GM21619 (cell line): ENCODE data around the gene KNG1.

Source experiments
- ATAC-seq: cut with Tn5 transposase; IDR thresholded peaks from one replicate; pipeline ENCODE4 v1.9.1; 2021; ENCODE audit not compliant: unreplicated experiment

The KNG1 gene

DNA sequence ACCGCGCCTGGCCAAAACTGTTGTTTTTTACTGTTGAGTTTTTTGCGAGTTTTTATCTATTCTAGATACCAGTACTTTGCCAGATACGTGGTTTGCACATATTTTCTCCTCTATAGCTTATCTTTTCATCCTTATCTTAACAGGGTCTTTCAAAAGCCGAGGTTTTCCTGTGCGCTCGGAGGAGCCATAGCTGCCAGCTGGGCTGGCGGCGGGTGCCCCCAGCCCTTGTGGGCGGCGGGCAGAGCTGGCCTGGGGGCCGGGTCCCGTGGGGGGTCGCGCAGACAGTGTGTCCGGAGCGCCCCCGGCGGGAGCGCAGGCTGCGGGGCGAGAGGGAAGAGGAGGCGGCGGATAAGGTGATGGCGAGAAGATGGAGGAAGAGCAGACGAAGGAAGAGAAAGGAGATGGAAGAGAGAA lies 55.1 kb downstream of the KNG1 start:
- peak; percentile 28 for ATAC-seq

DNA sequence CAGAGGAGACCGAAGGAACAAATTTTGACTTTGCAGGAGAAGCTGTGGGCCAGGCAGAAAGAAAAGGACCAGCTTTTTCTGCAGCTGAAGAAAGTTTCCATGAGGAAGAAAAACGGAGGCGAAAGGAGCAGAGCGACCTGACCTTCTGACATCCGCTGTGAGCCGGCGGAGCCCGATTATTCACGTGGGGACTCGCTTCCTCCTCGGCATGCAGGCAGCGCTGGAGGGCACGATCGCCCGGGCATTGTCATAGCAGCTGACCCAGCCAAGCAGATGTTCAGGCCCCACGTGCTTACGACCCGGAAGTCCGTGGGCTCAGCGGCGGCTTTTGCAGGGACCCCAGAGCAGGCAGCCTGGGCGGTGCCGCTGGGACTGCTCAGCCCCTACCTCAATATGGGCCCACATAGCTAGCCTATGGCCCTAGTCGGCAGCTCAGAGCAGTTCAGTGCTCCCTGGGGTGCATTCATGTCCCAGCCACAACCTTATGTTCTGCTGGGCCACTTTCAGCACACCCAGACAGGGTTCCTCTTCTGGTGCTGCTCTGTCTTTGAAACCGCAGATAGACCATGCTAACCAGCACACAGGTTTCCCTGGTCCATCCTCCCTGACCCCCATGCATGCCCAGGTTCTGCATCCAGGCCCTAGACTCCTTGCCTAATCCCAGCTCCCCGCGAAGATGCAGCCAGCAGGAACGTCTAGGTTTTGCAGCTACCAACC lies 55.7 kb downstream of the KNG1 start:
- peak; percentile 93 for ATAC-seq

DNA sequence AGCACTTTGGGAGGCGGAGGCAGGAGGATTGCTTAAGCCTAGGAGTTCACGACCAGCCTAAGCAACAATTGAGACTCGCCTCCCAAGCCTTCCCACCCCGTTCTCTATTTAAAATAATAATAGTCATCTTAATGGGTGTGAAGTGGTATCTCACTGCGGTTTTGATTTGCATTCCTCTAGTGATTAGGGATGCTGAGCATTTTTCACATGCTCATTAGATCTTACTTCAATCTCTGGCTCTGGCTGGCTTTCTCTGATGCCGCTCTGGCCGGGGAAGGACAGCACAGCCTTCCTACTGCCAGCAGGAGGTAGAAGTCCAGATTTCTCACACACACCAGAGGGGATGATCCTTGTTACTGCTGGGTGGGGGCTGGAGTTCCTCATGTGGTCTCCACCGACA lies 58.8 kb downstream of the KNG1 start:
- ATAC-seq: no peak

DNA sequence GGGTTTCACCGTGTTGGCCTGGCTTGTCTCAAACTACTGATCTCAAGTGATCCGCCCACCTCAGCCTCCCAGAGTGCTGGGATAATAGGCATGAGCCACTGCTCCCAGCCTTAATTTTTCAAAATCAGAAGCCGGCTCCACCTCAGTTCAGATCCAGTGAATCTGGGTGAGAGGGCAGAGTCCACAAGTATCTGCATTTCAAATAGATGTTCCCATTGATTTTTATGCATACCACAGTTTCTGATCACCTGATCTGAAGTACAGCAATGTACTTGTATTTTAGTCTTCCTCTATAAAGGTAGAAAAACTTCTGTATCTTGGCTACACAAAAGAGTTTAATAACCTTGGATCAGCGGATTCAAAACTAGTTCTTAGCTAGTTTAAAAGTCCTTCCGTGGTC lies 62.0 kb downstream of the KNG1 start:
- no peak for ATAC-seq

DNA sequence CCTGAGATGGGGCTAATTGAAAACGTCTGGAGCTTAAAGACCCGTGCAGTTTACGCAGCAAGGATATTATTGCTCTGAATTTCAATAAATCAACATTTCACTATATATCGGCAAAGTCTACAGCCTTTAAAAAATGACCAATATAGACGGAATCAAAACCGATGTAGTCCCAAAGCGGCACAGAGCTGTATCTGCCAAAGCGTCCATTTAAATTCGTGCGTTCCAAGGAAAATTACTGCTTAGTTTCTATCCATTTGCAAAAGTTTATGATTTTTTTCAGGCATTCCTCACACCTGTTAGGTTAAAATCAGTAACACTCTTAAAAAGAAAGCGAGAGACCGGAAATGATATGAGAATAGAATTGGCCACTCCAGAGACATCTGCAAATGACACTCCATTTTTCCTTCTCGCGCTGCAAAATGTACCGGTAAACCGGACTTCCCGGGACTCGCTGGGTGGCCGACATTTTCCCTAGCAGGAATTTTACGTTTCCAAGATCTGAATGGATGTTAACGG lies 65.4 kb downstream of the KNG1 start:
- peak; percentile 22 for ATAC-seq

DNA sequence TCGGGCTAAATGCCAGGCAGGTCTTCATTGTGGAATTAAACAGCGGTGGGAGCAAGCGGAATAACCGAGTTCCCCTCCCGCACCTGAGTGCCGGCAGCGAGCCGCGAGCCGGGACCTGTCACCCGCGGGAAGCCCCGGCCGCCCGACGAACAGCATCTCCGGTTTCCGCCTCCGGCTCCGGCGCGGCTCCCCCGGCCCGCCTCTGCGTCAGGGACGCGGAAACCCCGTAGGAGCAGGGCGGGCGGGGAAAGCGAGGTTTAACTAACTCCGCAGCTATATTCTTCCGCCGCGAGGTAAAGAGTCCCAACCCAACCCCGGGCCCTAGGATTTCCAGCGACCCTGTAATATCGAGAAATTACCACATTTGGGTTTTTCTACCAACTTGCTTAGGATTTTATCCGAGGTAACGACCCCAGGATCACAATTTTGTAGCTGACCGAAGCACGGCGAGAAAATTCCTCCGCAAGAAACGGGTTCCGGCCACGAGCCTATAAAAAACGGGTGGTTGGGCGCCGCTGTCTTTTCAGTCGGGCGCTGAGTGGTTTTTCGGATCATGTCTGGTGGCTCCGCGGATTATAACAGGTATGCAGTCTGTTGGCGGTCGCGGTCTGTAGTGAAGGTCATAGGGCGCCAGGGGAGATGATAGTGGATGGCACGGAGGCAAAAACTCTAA lies 66.0 kb downstream of the KNG1 start, which contains the start of gene EIF4A2:
EIF4A2 (plus strand) TSS at position 520 of the 673 bp plus-strand sequence; CDS start at position 554, 34 bp downstream.
- peak; percentile 50 for ATAC-seq

DNA sequence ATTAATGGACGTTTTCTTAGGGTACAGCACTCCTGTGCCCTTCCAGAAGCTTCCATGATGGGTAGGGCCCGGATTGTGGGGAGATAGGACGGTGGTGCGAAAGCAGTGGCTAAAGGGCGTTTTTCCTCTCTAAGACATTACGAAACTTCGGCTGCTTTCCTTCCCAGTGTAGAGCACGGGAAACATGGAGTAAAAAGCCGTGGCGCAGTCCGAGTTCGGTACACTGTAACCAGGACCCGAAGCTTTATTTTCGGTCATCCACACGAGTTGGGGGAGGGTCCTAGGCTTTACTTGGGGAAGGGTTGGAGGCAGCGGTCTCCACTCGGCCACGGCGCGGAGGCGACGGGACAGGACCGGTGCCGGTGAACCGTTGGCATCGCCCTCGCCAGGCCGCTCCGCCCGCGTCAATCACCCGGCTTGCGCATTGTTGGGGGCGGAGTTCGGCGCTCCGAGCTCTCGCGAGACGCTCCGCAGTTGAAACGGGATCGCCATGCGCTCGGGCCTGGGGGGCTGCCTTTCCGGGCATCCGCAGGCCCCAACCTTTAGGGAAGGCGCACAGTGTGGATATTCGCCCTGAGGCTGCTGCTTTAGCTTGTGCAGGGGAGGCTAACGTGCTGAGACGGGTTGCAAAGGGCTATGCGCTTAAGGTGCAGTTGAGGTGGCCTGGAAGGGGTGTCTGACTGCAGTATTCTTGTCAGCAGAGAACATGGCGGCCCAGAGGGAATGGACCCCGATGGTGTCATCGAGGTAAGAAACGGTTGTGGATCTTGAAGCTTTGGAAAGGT lies 66.8 kb downstream of the KNG1 start:
- ATAC-seq: peak; percentile 70

DNA sequence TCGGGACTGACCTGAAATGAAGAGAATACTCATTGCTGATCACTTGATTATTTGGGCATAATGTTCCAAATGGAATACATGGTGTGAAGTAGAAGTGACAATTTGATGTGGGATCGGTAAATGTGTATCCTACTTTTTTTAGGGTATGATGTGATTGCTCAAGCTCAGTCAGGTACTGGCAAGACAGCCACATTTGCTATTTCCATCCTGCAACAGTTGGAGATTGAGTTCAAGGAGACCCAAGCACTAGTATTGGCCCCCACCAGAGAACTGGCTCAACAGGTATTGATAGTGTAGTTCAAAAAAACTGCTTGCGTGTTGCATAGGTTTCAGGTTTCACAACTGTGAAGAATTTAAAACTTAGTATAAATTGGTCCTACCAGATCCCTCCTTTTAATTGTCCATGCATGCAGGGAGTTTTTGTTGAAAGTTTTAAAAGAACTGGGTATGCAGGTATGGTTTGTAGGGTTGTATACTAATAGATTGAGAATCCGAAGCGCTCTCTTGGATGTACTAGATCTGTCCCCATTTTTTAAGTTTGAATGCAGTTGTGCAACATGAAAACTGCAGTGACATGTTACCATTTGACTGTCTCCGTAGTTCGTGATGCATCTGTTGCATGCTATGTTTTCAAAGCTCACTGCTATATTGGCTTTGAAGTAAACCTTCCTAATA lies 67.8 kb downstream of the KNG1 start:
- no peak for ATAC-seq

DNA sequence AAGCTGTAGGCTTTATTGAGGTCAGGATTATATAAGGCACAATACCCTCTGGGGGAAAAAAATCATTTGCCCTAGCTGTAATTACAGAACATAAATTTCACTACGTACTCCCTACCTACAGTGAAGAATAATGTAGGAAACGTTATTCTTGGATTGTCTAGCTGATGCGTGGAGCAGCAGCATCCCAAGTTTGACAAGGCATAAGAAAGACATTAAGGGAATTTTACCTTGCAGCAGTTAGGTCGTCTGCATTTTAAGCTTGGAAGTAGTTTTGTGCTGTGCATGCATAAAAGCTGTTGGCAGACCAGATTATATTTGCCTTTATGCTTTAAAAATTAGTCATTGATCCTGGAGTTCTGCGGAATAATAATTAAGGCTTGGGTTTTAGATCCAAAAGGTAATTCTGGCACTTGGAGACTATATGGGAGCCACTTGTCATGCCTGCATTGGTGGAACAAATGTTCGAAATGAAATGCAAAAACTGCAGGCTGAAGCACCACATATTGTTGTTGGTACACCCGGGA lies 68.4 kb downstream of the KNG1 start:
- no peak for ATAC-seq

DNA sequence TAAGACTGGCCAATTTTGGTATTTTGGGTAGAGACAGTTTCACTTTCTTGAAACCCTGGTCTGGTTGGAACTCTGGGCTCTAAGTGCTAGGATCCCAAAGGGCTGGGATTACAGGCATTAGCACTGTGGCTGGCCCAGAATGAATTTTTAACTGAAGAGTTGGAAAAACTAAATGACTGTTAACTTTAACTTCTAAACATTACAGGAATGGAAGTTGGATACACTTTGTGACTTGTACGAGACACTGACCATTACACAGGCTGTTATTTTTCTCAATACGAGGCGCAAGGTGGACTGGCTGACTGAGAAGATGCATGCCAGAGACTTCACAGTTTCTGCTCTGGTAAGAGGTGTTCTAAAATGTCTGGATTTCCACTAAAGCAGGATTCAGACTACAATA lies 69.8 kb downstream of the KNG1 start:
- no peak for ATAC-seq

DNA sequence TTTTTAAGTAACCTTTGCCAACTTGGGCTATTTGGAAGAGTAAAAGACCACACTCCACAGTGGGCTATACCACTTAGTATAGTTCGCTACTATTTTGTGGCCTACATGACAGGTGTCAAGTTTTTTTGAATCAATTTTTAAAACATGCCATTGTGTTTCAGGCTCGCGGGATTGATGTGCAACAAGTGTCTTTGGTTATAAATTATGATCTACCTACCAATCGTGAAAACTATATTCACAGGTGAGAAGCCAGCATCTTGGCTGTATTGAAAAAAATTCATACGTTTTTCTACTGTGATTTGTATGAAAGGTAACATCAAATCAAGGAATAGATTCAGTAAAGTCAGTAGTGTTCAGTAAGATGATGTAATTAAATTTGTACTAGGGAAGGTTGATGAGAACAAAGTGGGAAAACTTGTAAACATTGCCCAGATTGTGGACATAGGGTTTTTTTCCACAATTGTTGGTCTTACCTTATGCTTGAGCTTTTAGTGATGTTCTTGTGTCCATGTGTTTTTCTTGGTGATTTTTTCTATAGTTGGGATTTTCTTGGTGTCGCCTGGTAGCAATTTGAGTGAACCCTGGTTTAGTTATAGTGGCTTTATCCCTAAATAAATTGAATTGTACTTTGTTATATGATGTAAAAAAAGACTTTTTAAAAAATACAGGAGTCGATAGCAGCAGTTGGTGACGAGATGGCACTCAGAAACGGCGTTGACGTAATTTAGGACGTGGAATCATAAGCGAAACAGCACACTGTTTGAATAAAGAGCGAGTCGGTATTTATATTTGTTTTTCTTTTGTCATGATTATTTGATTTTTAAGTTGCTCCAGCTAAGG lies 70.7 kb downstream of the KNG1 start:
- no peak for ATAC-seq

DNA sequence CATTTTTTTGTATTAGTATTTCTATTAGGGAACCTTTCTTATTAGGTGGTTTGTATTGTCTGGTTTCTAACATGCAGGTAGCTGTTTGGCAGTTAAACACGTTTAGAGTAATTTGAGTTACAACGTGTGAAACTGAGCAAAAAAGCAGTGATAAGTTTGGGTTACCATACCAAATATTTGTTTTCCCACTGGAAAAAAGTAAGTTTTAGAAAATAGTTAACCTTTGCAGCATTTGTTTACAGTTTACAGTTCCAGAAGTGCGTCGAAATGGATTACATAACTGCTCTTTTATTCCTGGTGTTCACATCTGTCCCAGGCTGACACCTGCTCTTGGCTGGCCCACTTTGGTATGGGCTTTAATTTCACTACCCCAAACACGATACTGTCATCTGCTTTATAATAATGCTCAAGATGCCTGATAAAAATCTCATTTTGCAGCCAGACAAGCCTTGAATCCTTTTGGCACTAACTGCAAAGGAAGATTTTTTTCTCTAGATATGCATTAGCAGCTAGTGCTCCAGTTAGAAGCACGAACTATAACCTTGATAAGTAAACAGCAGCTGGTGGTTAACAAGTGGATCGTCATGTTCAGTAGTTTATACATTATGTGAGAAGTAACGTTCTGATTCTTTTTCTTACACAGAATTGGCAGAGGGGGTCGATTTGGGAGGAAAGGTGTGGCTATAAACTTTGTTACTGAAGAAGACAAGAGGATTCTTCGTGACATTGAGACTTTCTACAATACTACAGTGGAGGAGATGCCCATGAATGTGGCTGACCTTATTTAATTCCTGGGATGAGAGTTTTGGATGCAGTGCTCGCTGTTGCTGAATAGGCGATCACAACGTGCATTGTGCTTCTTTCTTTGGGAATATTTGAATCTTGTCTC lies 71.6 kb downstream of the KNG1 start:
- no peak for ATAC-seq

DNA sequence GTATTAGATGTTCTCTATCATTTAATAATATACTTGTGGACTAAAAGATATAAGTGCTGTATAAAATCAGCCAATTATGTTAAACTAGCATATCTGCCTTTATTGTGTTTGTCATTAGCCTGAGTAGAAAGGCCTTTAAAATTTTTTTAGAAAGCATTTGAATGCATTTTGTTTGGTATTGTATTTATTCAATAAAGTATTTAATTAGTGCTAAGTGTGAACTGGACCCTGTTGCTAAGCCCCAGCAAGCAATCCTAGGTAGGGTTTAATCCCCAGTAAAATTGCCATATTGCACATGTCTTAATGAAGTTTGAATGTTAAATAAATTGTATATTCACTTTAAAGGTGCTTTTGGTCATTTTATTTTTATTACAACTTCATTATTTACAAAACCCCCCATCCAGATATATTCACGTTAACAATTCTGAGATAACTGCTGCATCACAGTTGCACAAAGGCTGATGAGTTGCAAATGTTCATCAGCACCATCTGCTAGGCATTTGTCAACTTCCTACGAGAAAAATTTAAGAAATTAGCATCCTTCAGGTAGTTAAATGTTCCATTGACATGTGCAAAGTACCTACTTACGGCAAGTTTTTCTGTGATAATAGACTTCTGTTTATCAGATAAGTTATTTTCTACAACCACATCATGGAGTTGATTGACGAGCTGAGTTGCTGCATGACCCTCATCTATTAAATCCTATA lies 72.5 kb downstream of the KNG1 start:
- ATAC-seq: no peak

DNA sequence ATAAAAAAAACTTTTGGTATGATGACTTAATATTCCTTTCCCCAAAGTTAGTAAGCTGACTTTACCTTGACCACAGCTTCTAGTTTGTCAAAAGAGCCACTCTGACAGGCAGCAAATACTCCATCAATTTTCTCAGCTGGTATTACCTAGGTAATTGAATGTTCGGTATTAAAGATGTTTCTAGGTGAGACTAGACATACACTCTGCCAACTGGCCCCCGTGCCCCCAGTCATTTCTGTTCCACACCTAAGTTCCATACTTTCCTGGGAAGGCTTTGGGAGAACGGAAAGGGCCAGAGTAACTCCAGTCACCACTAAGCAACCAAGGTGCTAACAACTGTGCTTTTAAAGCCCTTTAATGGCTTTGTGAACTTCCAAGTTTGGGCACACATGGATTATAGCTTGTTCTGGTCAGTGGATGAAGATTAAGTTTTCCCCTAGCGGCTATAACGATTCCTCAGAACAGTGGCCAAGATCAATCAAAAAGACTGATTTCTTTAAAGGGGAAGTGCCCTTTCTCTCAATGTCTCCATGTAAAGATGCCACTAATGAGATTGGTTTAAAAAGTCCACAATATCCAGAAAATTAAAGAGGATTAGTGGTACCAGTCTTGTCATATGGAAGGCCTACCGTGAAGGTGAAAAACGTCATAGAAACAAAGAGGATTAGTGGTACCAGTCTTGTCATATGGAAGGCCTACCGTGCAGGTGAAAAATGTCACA lies 73.3 kb downstream of the KNG1 start:
- no peak for ATAC-seq
